Spleen (tissue), 7 donors: ENCODE results near the gene KCNC4.

Experiments used
- POLR2A ChIP-seq, 3 donors: fragments of 450-650 bp; IDR thresholded peaks; one replicate each; pipeline ENCODE4 v1.5.1; 2017; ENCODE audit warnings: antibody characterized with exemption in 3 of 3, mild to moderate bottlenecking in 1 of 3
- TF ChIP-seq, protein P1 (sequence below), 11 experiments: fragments of 200-600 bp in 7 of 11; fragments of 450-650 bp in 4 of 11; sonication (generic) in 4 of 11; IDR thresholded peaks in 8 of 11; conservative IDR thresholded peaks in 3 of 11; 1 replicate in 7 of 11; 2 replicates in 4 of 11; pipeline versions ENCODE4 v1.4.0 to v1.8.0; 2016 to 2021; ENCODE audit warnings: antibody characterized with exemption in 11 of 11, inconsistent platforms in 4 of 11, mild to moderate bottlenecking in 1 of 11
- donor health status: DM: no; HTN: no; CAD: no; lungs with moderate emphysema.
- donor health status: DM: no; HTN: no; CAD: no.
- donor health status: DM: no; HTN: no; CAD: no.

DNA sequence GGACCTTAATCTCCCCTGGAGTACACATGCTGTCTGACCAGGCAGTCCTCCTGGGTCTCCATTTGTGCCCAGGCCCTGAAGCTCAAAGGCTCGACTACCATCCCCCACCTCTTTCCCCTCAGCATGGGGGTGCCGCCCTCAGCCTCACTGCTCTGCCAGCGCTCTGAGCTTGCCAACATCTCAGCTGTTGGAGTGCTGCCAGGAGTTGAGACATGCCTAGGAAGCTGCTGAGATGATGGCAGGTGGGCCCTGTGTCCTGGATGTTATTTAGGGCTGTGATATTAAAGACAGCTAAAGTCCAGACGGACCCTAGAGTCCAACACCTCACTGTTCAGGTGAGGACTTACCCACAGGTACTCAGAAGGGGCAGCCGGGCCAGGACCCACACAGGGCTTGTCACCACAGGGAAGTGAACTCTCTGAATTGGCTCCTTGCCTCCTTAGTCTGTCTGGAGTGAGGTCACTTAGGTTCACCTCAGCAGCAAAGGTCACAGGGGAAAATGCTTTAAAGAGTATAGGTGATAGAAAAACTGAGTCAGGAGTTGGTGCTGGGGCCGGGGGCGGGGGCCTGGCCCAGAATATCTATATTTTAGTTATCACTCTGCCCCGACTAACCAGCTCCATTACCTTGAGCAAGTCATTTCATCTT lies 19.7 kb upstream of the KCNC4 start:
- TF ChIP-seq, protein P1, sequence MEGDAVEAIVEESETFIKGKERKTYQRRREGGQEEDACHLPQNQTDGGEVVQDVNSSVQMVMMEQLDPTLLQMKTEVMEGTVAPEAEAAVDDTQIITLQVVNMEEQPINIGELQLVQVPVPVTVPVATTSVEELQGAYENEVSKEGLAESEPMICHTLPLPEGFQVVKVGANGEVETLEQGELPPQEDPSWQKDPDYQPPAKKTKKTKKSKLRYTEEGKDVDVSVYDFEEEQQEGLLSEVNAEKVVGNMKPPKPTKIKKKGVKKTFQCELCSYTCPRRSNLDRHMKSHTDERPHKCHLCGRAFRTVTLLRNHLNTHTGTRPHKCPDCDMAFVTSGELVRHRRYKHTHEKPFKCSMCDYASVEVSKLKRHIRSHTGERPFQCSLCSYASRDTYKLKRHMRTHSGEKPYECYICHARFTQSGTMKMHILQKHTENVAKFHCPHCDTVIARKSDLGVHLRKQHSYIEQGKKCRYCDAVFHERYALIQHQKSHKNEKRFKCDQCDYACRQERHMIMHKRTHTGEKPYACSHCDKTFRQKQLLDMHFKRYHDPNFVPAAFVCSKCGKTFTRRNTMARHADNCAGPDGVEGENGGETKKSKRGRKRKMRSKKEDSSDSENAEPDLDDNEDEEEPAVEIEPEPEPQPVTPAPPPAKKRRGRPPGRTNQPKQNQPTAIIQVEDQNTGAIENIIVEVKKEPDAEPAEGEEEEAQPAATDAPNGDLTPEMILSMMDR (IDR thresholded peaks at IDR 0.05 in 8 of 11, conservative IDR thresholded peaks at IDR 0.05 in 3 of 11): no peak
- TF ChIP-seq POLR2A (IDR thresholded peaks at IDR 0.05): no peak
